H1 (cell line): Measurements from ENCODE around the gene NTNG2. TPM values are rescaled to one million over a fixed set of nuclear protein-coding genes. Genes with fewer than 3 reads are reported as not detected.

Experiments
- CTCF ChIA-PET: fragments of 300-600 bp; sonication (Branson Sonifier 250); formaldehyde crosslinking; loops from one replicate; lab custom pipeline; 2021; ENCODE audit not compliant: partially characterized antibody; lab: Charles Lee
- POLR2A ChIA-PET: fragments of 300-600 bp; sonication (Branson Sonifier 250); formaldehyde crosslinking; loops from one replicate; lab custom pipeline; 2021; ENCODE audit warnings: inconsistent platforms; ENCODE audit not compliant: partially characterized antibody; lab: Charles Lee
- DNase-seq, 2 experiments: peaks; one replicate each; pipeline versions ENCODE4 v3.0.0 to v3.0.0-alpha.2; 2010 to 2022; ENCODE audit warnings: low spot score in 2 of 2, low read depth in 1 of 2, mixed read lengths in 1 of 2
- FAIRE-seq: peaks from 2 replicates; lab custom pipeline; 2011; peaks lifted over from hg19 to GRCh38; lab: Jason Lieb, UNC
- H2AFZ ChIP-seq: 2 replicates; pipeline ENCODE4 v1.8.1; 2012; ENCODE audit warnings: low read length, inconsistent platforms
- H2AK5ac ChIP-seq: 2 replicates; pipeline ENCODE4 v1.6.1; 2013; ENCODE audit warnings: low read depth, low read length
- H2BK120ac ChIP-seq: replicated peaks from 2 replicates; pipeline ENCODE3; 2013; ENCODE audit warnings: low read depth, low read length, inconsistent platforms
- H2BK12ac ChIP-seq: 2 replicates; pipeline ENCODE4 v1.6.1; 2013; ENCODE audit warnings: low read depth, low read length
- H2BK15ac ChIP-seq: 2 replicates; pipeline ENCODE4 v1.6.1; 2013; ENCODE audit warnings: low read length
- H2BK20ac ChIP-seq: 2 replicates; pipeline ENCODE4 v1.6.1; 2013; ENCODE audit warnings: low read length
- H2BK5ac ChIP-seq: 2 replicates; pipeline ENCODE4 v1.6.1; 2013; ENCODE audit warnings: low read depth, low read length
- H3K14ac ChIP-seq: 2 replicates; pipeline ENCODE4 v1.6.1; 2013; ENCODE audit warnings: inconsistent platforms; ENCODE audit not compliant: insufficient read length
- H3K18ac ChIP-seq: 2 replicates; pipeline ENCODE4 v1.6.1; 2013; ENCODE audit warnings: low read length; ENCODE audit errors: extremely low read depth
- H3K23ac ChIP-seq: 2 replicates; pipeline ENCODE4 v1.6.1; 2013; ENCODE audit warnings: inconsistent platforms; ENCODE audit not compliant: insufficient read length
- H3K23me2 ChIP-seq: 2 replicates; pipeline ENCODE4 v1.6.1; 2013; ENCODE audit warnings: low read depth, low read length
- H3K27ac ChIP-seq: 2 replicates; pipeline ENCODE4 v1.6.1; 2011; ENCODE audit warnings: low read depth, low read length, inconsistent platforms
- H3K27me3 ChIP-seq, 4 experiments: replicated peaks in 1 of 4; 1 replicate in 1 of 4; 2 replicates in 3 of 4; pipeline versions ENCODE4 v1.6.1 to v1.8.1; 2011 to 2013; ENCODE audit warnings: low read length in 3 of 4, mild to moderate bottlenecking in 3 of 4, inconsistent platforms in 2 of 4, mixed read lengths in 2 of 4, moderate library complexity in 1 of 4; ENCODE audit not compliant: control insufficient read depth in 3 of 4, insufficient read depth in 3 of 4; ENCODE audit errors: extremely low read depth in 1 of 4
- H3K36me3 ChIP-seq, 4 experiments: 2 replicates each; pipeline versions ENCODE4 v1.6.1 to v1.8.1; 2011 to 2013; ENCODE audit warnings: mild to moderate bottlenecking in 4 of 4, low read length in 3 of 4, moderate library complexity in 2 of 4, control low read depth in 1 of 4, inconsistent platforms in 1 of 4; ENCODE audit not compliant: insufficient read depth in 4 of 4, control insufficient read depth in 2 of 4
- H3K4ac ChIP-seq: replicated peaks from 2 replicates; pipeline ENCODE3; 2013; ENCODE audit warnings: low read length, low read depth, mixed read lengths, inconsistent platforms; ENCODE audit not compliant: insufficient read length
- H3K4me1 ChIP-seq, 4 experiments: replicated peaks in 1 of 4; 1 replicate in 1 of 4; 2 replicates in 3 of 4; pipeline versions ENCODE4 v1.6.1 to v1.8.1; 2011 to 2013; ENCODE audit warnings: low read length in 3 of 4, inconsistent platforms in 2 of 4, mixed read lengths in 1 of 4; ENCODE audit not compliant: insufficient read depth in 4 of 4, control insufficient read depth in 3 of 4
- H3K4me2 ChIP-seq, 2 experiments: 2 replicates each; pipeline versions ENCODE4 v1.6.1 to v1.8.1; 2011 to 2013; ENCODE audit warnings: low read depth in 2 of 2, low read length in 2 of 2, control low read depth in 1 of 2, inconsistent platforms in 1 of 2, mild to moderate bottlenecking in 1 of 2; ENCODE audit not compliant: insufficient read depth in 1 of 2
- H3K4me3 ChIP-seq, 4 experiments: fragments of 200-600, 300-600 bp in 1 of 4; sonication (generic), shearing (Covaris generic), sonication (Bioruptor Twin) in 1 of 4; 2 replicates each; pipeline versions ENCODE4 v1.5.1 to v1.8.1; 2011 to 2016; ENCODE audit warnings: low read length in 4 of 4, low read depth in 3 of 4, control low read depth in 2 of 4, inconsistent platforms in 2 of 4, mild to moderate bottlenecking in 2 of 4, mixed read lengths in 1 of 4, moderate library complexity in 1 of 4; ENCODE audit not compliant: insufficient read depth in 2 of 4; ENCODE audit errors: extremely low read depth in 1 of 4
- H3K56ac ChIP-seq: replicated peaks from 2 replicates; pipeline ENCODE3; 2013; ENCODE audit warnings: low read depth, mild to moderate bottlenecking, mixed read lengths, low read length, inconsistent platforms; ENCODE audit not compliant: insufficient read length
- H3K79me1 ChIP-seq: 2 replicates; pipeline ENCODE4 v1.6.1; 2013; ENCODE audit warnings: low read depth, low read length, control low read depth
- H3K79me2 ChIP-seq, 2 experiments: 2 replicates each; pipeline versions ENCODE4 v1.6.1 to v1.8.1; 2012 to 2013; ENCODE audit warnings: low read length in 2 of 2, mild to moderate bottlenecking in 2 of 2, inconsistent platforms in 1 of 2; ENCODE audit not compliant: insufficient read depth in 2 of 2, control insufficient read depth in 1 of 2
- H3K9ac ChIP-seq, 4 experiments: replicated peaks in 1 of 4; 1 replicate in 1 of 4; 2 replicates in 3 of 4; pipeline versions ENCODE4 v1.6.1 to v1.8.1; 2011 to 2013; ENCODE audit warnings: low read depth in 3 of 4, low read length in 3 of 4, control low read depth in 2 of 4, mild to moderate bottlenecking in 2 of 4, moderate library complexity in 2 of 4, inconsistent platforms in 1 of 4; ENCODE audit errors: extremely low read depth in 1 of 4
- H3K9me3 ChIP-seq, 2 experiments: 2 replicates each; pipeline versions ENCODE4 v1.6.1 to v1.8.1; 2012 to 2013; ENCODE audit warnings: mild to moderate bottlenecking in 2 of 2, moderate library complexity in 2 of 2, control low read depth in 1 of 2, inconsistent platforms in 1 of 2, low read depth in 1 of 2, low read length in 1 of 2, mixed read lengths in 1 of 2; ENCODE audit not compliant: insufficient read depth in 2 of 2
- H4K20me1 ChIP-seq, 2 experiments: replicated peaks in 1 of 2; 2 replicates each; pipeline versions ENCODE3 to v1.8.1; 2011 to 2013; ENCODE audit warnings: inconsistent platforms in 2 of 2, low read length in 2 of 2, mild to moderate bottlenecking in 1 of 2; ENCODE audit not compliant: insufficient read depth in 2 of 2, control insufficient read depth in 1 of 2
- H4K5ac ChIP-seq: 2 replicates; pipeline ENCODE4 v1.6.1; 2013; ENCODE audit warnings: low read length, low read depth, mixed read lengths, inconsistent platforms; ENCODE audit not compliant: insufficient read length
- H4K8ac ChIP-seq: 2 replicates; pipeline ENCODE4 v1.8.0; 2013; ENCODE audit warnings: mild to moderate bottlenecking, moderate library complexity, low read length, inconsistent platforms; ENCODE audit not compliant: insufficient read depth; ENCODE audit errors: extremely low read depth
- H4K91ac ChIP-seq: replicated peaks from 2 replicates; pipeline ENCODE3; 2013; ENCODE audit warnings: low read length, mixed read lengths, inconsistent platforms; ENCODE audit not compliant: insufficient read length
- CEBPB ChIP-seq: IDR thresholded peaks from 2 replicates; pipeline ENCODE4 v1.6.1; 2012; ENCODE audit warnings: low read depth, low read length
- EGR1 ChIP-seq: IDR thresholded peaks from 2 replicates; pipeline ENCODE4 v1.6.1; 2011; ENCODE audit warnings: low read depth, low read length, borderline replicate concordance
- EZH2 ChIP-seq: fragments of 200-600 bp; sonication (generic); IDR thresholded peaks from 2 replicates; pipeline ENCODE4 v1.7.1; 2012; ENCODE audit warnings: low read depth, mild to moderate bottlenecking, moderate library complexity, low read length, inconsistent platforms; ENCODE audit not compliant: severe bottlenecking
- POU5F1 ChIP-seq: IDR thresholded peaks from 2 replicates; pipeline ENCODE4 v1.6.1; 2011; ENCODE audit warnings: low read depth, mild to moderate bottlenecking, low read length, moderate library complexity
- SIN3A ChIP-seq, 2 experiments: IDR thresholded peaks in 1 of 2; conservative IDR thresholded peaks in 1 of 2; 2 replicates each; pipeline ENCODE4 v1.6.1; 2011 to 2012; ENCODE audit warnings: low read length in 2 of 2, improper control_type of control experiment in 1 of 2, low read depth in 1 of 2, mild to moderate bottlenecking in 1 of 2
- SP4 ChIP-seq: IDR thresholded peaks from 2 replicates; pipeline ENCODE4 v1.6.1; 2012; ENCODE audit warnings: low read length, inconsistent platforms
- TAF1 ChIP-seq: IDR thresholded peaks from 2 replicates; pipeline ENCODE4 v1.6.1; 2011; ENCODE audit warnings: mild to moderate bottlenecking, low read depth, low read length
- ZNF274 ChIP-seq: IDR thresholded peaks from 2 replicates; pipeline ENCODE4 v1.7.0; 2012; ENCODE audit warnings: low read length, borderline replicate concordance; ENCODE audit errors: extremely low read depth
- WGBS, 2 experiments: shearing (Covaris generic) in 1 of 2; methylation state at CpG; one replicate each; pipeline versions ENCODE4 v1.1.6 to v1.1.7; 2013 to 2015; ENCODE audit warnings: low lambda C conversion rate in 2 of 2, mixed read lengths in 2 of 2, inconsistent platforms in 1 of 2, low coverage in 1 of 2, missing lambda C conversion rate in 1 of 2; ENCODE audit not compliant: insufficient replicate concordance in 2 of 2, insufficient coverage in 1 of 2, insufficient read length in 1 of 2; ENCODE audit errors: extremely low coverage in 1 of 2, missing lambda C conversion rate in 1 of 2; 5-methylcytosine and 5-hydroxymethylcytosine counted together
- polyA plus RNA-seq, 7 experiments: library from polyadenylated mRNA; depleted of rRNA in 3 of 7; stranded (reverse) in 5 of 7; unstranded in 2 of 7; fragments of >200 nt in 5 of 7; fragments of 200-250 nt in 2 of 7; gene quantifications; 1 replicate in 5 of 7; 2 replicates in 1 of 7; 4 replicates in 1 of 7; pipeline versions ENCODE4 v1.2.1 to v1.2.3, GENCODE V29; 2011 to 2013; ENCODE audit warnings: missing spikeins in 2 of 7, mixed read lengths in 2 of 7
- total RNA-seq: library from RNA; stranded (reverse); fragmentation: NEBNext Ultra II Directional; extraction: Animal tissue kit (Norgen Biotek cat#: 25700); gene quantifications from 2 replicates; pipeline ENCODE4 v1.2.1, GENCODE V29; 2021

The NTNG2 gene
- total and polyA plus RNA-seq, 2 of the 8 experiments (the other 6 are each of a cell fraction or from before 2014, with no cell fraction given), result 1.4 to 1.5 TPM

DNA sequence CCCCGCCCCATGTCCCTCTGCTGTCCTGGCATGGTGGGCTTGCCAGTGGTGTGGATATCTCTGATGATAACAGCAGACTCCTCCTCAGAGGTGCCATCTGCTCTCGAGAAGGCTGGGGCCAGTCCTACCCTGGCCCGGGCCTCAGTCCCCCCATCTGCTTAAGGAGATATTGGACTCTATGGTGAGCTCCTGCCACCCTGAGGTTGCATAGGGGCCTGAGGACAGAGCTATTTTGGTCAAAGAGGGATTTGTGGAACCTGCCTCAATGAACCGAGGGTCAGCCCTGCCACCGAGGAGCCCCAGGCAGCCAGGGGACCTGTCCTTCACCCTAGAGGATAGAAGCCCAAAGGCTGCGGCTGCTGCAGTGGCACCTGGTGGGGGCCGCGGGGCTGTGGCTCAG lies 32.6 kb downstream of the NTNG2 start:
- no peak overlapping the region for H2AK5ac ChIP-seq
- H3K23ac ChIP-seq, result no peak overlapping the region
- H3K9ac ChIP-seq, result no peak overlapping the region
- no peaks in the 10 kb centered on the region for H3K79me1 ChIP-seq
- no peak overlapping the region for H3K14ac ChIP-seq
- H2BK5ac ChIP-seq, result no peak overlapping the region
- H3K4ac ChIP-seq, result no peak overlapping the region
- peaks cover 0 to 5% of the 10 kb centered on the region in 2 experiments; a peak in 2 of 4 replicates for H3K9me3 ChIP-seq
- no peaks in the 10 kb centered on the region for H3K79me2 ChIP-seq
- H2BK15ac ChIP-seq, result no peak overlapping the region
- 92% methylated on average over 8 of the region's 8 CpGs; no CpG with 5 or more reads in 1 of the 2 experiments for WGBS, 2 experiments
- no peak overlapping the region for H2BK120ac ChIP-seq
- no peaks in the 10 kb centered on the region for H3K36me3 ChIP-seq
- no peak overlapping the region for H3K56ac ChIP-seq
- TF ChIP-seq SP4 (no peak), EZH2 (no peak), SIN3A (conservative IDR thresholded peaks at IDR 0.05 in 1 of 2, IDR thresholded peaks at IDR 0.05 in 1 of 2; ENCODE audit: low read depth in 1 of 2, low read length in 2 of 2) (no peak), ZNF274 (no peak), EGR1 (no peak), TAF1 (no peak), POU5F1 (no peak), CEBPB (no peak)
- TF ChIP-seq, all 59 proteins: peak for 0
- H4K5ac ChIP-seq, result no peak overlapping the region
- POLR2A ChIA-PET, result no interaction called here
- no peak overlapping the region for H3K4me2 ChIP-seq
- H4K20me1 ChIP-seq, result no peaks in the 10 kb centered on the region
- FAIRE-seq, result no peak
- no peak for DNase-seq
- H3K23me2 ChIP-seq, result no peaks in the 10 kb centered on the region
- no peak overlapping the region for H3K18ac ChIP-seq
- H3K27me3 ChIP-seq, result 0 out of 7 replicates have a peak, but pooled peaks cover 0 to 2% (median 0%) of the 10 kb centered on the region in 4 experiments
- no peak overlapping the region for H2BK20ac ChIP-seq
- no peak overlapping the region for H3K27ac ChIP-seq
- H3K4me3 ChIP-seq, result no peak overlapping the region
- H3K4me1 ChIP-seq, result no peaks in the 10 kb centered on the region
- no peak overlapping the region for H2BK12ac ChIP-seq
- H4K91ac ChIP-seq, result no peak overlapping the region
- H4K8ac ChIP-seq, result no peak overlapping the region
- CTCF ChIA-PET, result interaction anchor here (0.9 to 1.0 kb wide), 3 partner anchors 25 to 42 kb away, joined by 4 read pairs; no protein-coding TSS in a partner anchor
- H2AFZ ChIP-seq, result no peak overlapping the region
